ENCODE data around the gene SPATA1. TPM values are rescaled to one million over a fixed set of nuclear protein-coding genes. Genes with fewer than 3 reads are reported as not detected.
"Not testable (repeated sequence)": the region's sequence is repeated elsewhere in the genome, so short reads cannot be mapped to it uniquely, and the experiment has no call there.

Gene SPATA1
- total RNA-seq, 1 donor from 2014 or later: 2.5 TPM

DNA sequence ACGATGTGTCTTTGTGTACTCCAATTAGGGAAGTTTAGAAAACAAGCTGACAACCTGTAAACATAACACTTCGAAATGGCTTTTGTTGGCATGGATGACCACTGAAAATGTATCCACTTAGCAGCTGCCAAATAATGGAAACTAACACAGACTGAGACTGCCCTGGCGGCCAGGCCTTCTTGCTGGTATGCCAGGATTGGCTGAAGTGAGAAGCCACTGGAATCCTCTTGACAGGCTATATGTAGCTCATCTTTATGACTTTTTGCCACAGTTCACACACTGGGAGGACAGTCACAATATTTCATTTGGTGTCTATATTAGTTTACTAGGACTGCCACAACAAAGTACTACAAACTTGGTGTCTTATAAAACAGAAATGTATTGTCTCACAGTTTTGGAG is 80.9 kb downstream of the SPATA1 start:
- Histone ChIP-seq H3K9me3 (ENCODE audit: low read depth) (no peaks in the 10 kb centered on the region), H2AFZ (replicated peaks) (no peak overlapping the region), H3K4me2 (no peak overlapping the region), H3K79me2 (ENCODE audit: low read depth) (no peaks in the 10 kb centered on the region), H4K20me1 (ENCODE audit: low read depth) (no peaks in the 10 kb centered on the region), H3K27ac (no peak overlapping the region), H3K4me1 (peaks cover 19% of the 10 kb centered on the region), H3K9ac (no peak overlapping the region), H3F3A (ENCODE audit: low read depth) (peaks cover 19% of the 10 kb centered on the region), H3K36me3 (no peaks in the 10 kb centered on the region), H3K4me3 (no peak overlapping the region), H3K27me3 (no peaks in the 10 kb centered on the region)
- Mint-ChIP-seq H3K4me3 (no peak overlapping the region), H3K36me3 (no peaks in the 10 kb centered on the region), H3K9me3 (peaks cover 2% of the 10 kb centered on the region), H3K27me3 (ENCODE audit: insufficient read depth, low read depth) (peaks cover 7% of the 10 kb centered on the region), H3K27ac (no peak overlapping the region), H3K4me1 (peaks cover 21% of the 10 kb centered on the region)
- TF ChIP-seq EZH2 (IDR thresholded peaks at IDR 0.05) (no peak), EZH2phosphoT487 (IDR thresholded peaks at IDR 0.05) (no peak)
- TF ChIP-seq, protein P1, sequence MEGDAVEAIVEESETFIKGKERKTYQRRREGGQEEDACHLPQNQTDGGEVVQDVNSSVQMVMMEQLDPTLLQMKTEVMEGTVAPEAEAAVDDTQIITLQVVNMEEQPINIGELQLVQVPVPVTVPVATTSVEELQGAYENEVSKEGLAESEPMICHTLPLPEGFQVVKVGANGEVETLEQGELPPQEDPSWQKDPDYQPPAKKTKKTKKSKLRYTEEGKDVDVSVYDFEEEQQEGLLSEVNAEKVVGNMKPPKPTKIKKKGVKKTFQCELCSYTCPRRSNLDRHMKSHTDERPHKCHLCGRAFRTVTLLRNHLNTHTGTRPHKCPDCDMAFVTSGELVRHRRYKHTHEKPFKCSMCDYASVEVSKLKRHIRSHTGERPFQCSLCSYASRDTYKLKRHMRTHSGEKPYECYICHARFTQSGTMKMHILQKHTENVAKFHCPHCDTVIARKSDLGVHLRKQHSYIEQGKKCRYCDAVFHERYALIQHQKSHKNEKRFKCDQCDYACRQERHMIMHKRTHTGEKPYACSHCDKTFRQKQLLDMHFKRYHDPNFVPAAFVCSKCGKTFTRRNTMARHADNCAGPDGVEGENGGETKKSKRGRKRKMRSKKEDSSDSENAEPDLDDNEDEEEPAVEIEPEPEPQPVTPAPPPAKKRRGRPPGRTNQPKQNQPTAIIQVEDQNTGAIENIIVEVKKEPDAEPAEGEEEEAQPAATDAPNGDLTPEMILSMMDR (IDR thresholded peaks at IDR 0.05): no peak
- no peak for DNase-seq (ENCODE audit: low spot score)

DNA sequence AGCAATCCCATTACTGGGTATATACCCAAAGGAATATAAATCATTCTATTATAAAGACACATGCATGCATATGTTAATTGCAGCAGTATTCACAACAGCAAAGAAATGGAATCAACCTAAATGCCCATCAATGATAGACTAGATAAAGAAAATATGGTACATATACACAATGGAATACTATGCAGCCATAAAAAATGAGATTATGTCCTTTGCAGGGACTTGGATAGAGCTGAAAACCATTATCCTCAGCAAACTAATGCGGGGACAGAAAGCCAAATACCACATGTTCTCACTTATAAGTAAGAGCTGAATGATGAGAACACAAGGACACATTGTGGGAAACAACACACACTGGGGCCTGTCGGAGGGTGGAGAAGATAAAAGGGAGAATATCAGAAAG is 88.8 kb downstream of the SPATA1 start:
- not testable (repeated sequence) for H3K4me3 ChIP-seq; H3K27ac Mint-ChIP-seq; H3K4me2 ChIP-seq; H3K27me3 ChIP-seq; H3K4me1 ChIP-seq; H3K4me1 Mint-ChIP-seq; H3K4me3 Mint-ChIP-seq; H3K27me3 Mint-ChIP-seq (ENCODE audit: insufficient read depth, low read depth); DNase-seq (ENCODE audit: low spot score); H3K36me3 Mint-ChIP-seq; H3K36me3 ChIP-seq; H4K20me1 ChIP-seq (ENCODE audit: low read depth); H3F3A ChIP-seq (ENCODE audit: low read depth); H3K27ac ChIP-seq; H3K9me3 ChIP-seq (ENCODE audit: low read depth); H3K79me2 ChIP-seq (ENCODE audit: low read depth); H3K9me3 Mint-ChIP-seq; H2AFZ ChIP-seq (replicated peaks); H3K9ac ChIP-seq

DNA sequence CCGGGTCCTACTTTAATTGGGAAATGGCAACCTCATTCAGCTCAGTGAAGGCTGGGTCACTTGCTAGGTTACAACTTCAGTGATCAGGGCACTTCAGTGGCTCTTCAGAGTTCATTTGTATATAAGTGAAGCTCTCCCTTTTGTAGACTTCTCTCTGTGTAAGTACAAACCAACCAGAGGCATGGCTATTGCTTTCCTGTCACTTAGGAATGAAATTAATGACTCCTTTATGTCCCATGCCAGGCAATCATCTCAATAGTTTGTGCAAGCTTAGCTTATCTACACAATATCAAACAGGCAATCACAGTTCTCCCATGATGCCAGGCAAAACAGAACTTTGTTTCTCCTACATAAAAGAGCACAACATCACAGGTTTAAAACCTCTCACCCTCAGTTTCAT is 90.8 kb downstream of the SPATA1 start:
- peaks cover 6% of the 10 kb centered on the region for H3K27me3 Mint-ChIP-seq (ENCODE audit: insufficient read depth, low read depth)
- Histone ChIP-seq H3K27me3 (no peaks in the 10 kb centered on the region), H3F3A (ENCODE audit: low read depth) (no peaks in the 10 kb centered on the region), H3K9ac (no peak overlapping the region), H3K4me1 (peaks cover 8% of the 10 kb centered on the region), H3K9me3 (ENCODE audit: low read depth) (no peaks in the 10 kb centered on the region), H3K27ac (no peak overlapping the region), H3K79me2 (ENCODE audit: low read depth) (no peaks in the 10 kb centered on the region), H4K20me1 (ENCODE audit: low read depth) (no peaks in the 10 kb centered on the region), H3K4me2 (no peak overlapping the region), H3K36me3 (no peaks in the 10 kb centered on the region), H3K4me3 (no peak overlapping the region), H2AFZ (replicated peaks) (no peak overlapping the region)
- H3K36me3 Mint-ChIP-seq: no peaks in the 10 kb centered on the region
- TF ChIP-seq, protein P1 (IDR thresholded peaks at IDR 0.05): no peak
- TF ChIP-seq EZH2phosphoT487 (IDR thresholded peaks at IDR 0.05): no peak
- TF ChIP-seq EZH2 (IDR thresholded peaks at IDR 0.05): no peak
- H3K4me1 Mint-ChIP-seq: no peaks in the 10 kb centered on the region
- DNase-seq (ENCODE audit: low spot score): no peak
- no peak overlapping the region for H3K4me3 Mint-ChIP-seq
- peaks cover 4% of the 10 kb centered on the region for H3K9me3 Mint-ChIP-seq
- H3K27ac Mint-ChIP-seq: no peak overlapping the region

DNA sequence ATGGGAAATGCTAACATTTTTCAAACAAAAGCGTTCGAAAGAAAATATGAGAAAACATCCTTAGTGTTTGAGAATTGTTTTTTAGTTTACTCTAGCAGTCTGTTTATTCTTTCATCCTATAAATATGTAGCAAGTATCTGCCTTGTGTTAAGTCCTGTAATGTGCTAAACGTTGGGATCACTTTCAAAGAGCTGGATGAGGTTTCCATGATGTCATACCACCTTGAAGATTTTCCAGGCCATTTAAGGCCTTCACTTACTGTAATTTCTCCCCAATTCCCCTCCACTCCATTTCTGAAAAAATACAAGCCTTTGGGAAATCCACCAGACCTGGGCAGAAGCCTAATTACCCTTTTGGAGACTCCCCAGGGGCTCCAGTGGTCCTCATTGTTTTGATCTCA is 92.2 kb downstream of the SPATA1 start:
- H3F3A ChIP-seq (ENCODE audit: low read depth): no peaks in the 10 kb centered on the region
- H3K4me3 ChIP-seq: no peak overlapping the region
- TF ChIP-seq EZH2phosphoT487 (IDR thresholded peaks at IDR 0.05) (no peak), EZH2 (IDR thresholded peaks at IDR 0.05) (no peak)
- TF ChIP-seq, protein P1 (IDR thresholded peaks at IDR 0.05): no peak
- no peaks in the 10 kb centered on the region for H3K27me3 ChIP-seq
- no peak overlapping the region for H3K4me3 Mint-ChIP-seq
- DNase-seq (ENCODE audit: low spot score): no peak
- H3K36me3 ChIP-seq: no peaks in the 10 kb centered on the region
- H3K36me3 Mint-ChIP-seq: no peaks in the 10 kb centered on the region
- peaks cover 5% of the 10 kb centered on the region for H3K27me3 Mint-ChIP-seq (ENCODE audit: insufficient read depth, low read depth)
- H3K4me2 ChIP-seq: no peak overlapping the region
- no peak overlapping the region for H3K27ac ChIP-seq
- no peak overlapping the region for H2AFZ ChIP-seq (replicated peaks)
- H3K4me1 Mint-ChIP-seq: no peaks in the 10 kb centered on the region
- peaks cover 8% of the 10 kb centered on the region for H3K4me1 ChIP-seq
- H3K27ac Mint-ChIP-seq: no peak overlapping the region
- no peaks in the 10 kb centered on the region for H3K9me3 ChIP-seq (ENCODE audit: low read depth)
- H3K79me2 ChIP-seq (ENCODE audit: low read depth): no peaks in the 10 kb centered on the region
- no peak overlapping the region for H3K9ac ChIP-seq
- H3K9me3 Mint-ChIP-seq: peaks cover 15% of the 10 kb centered on the region
- no peaks in the 10 kb centered on the region for H4K20me1 ChIP-seq (ENCODE audit: low read depth)

All from neural progenitor cell (in vitro differentiated cells).